NCI-H2029 (cell line): Measurements from ENCODE around the gene TNFAIP8.

Experiments
- DNase-seq: peaks from one replicate; lab custom pipeline; 2025; lab: John Stamatoyannopoulos, UW

Gene TNFAIP8

DNA sequence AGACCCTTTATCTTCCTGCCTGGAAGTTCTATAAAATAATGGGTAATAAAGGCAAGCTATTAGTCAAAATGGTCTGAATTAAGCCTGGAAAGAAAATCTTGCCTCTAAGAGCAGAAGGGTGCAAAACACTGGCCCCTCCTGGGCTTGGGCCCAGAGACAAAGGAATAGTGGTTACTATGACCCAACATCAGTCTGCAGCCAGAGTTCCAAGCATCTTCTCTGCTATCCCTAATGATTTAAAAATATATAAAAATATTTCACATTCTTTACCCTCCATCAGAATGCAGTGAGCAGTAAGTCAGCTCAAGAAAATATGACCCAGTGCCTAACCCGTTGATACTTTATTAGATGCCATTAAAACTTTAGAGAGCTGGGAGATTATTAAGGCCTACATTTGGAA is 14.7 kb downstream of the TNFAIP8 start:
- no peak for DNase-seq

DNA sequence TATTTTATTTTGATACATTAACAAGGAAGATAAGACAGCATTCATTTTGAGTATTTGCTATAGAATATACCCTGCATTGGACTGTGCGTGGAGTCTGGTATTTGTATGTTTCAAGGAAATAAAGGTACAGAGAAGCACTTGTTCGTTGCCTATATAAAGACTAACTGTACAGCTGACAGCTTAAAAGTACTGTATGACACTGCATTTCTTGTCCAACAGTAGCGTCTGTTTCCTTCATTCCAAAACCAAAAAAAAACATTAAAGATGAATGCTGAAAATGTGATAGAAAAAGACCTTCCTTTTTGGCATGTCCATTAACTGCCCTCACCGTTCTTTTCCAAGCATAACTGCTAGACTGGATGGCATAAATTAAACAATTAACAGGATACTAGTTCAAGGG is 15.3 kb downstream of the TNFAIP8 start:
- DNase-seq, result no peak

DNA sequence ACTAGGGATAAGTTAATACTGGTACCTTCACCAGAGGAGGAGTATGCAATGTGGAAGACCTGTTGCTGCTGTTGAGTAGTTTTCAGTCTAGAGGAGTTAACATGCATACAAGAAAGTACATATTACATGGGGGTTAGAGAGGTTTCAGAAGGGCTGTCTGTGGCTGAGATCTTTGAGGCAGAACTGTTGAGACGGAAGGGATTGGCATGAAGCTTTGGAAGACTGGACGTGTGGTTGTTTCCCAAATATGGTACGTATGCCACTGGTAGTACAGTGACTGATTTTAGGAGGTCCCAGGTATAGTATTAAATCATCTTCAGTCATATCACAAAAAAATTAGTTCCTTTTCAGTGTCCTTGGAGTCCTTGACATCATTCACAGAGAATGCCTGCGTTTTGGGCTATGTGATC is 17.6 kb downstream of the TNFAIP8 start:
- no peak for DNase-seq

DNA sequence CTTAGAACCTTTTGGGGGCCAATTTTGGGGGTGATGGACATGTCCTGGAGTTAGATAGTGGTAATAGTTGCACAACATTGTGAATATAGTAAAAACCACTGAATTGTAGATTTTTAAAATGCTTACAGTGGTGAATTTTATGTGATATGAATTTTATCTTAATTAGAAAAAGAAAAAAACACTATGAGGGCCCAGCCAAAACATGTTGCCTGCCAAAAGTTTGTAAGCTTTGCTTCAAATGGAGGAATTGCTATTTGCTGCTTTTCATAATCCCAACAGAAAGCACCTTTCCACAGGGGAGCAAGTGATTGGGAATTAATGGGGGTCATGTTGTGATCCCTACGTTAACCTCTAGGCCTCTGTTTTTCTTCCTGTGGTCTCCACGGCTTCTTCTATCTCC is 19.1 kb downstream of the TNFAIP8 start:
- no peak for DNase-seq

DNA sequence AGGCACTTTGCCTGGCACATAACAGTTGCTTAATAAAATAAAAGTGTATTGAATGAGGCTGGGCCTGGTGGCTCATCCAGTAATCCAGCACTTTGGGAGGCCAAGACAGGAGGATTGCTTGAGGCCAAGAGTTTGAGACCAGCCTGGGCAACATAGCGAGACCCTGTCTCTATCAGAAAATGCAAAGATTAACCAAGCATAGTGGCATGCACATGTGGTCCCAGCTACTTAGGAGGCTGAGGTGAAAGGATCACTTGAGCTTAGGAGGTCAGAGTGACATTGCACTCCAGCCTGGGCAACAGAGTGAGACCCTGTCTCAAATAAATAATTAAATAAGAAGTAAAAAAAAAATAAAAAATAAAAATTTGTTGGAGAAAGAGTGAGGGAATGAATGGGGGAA is 21.2 kb downstream of the TNFAIP8 start:
- no peak for DNase-seq

DNA sequence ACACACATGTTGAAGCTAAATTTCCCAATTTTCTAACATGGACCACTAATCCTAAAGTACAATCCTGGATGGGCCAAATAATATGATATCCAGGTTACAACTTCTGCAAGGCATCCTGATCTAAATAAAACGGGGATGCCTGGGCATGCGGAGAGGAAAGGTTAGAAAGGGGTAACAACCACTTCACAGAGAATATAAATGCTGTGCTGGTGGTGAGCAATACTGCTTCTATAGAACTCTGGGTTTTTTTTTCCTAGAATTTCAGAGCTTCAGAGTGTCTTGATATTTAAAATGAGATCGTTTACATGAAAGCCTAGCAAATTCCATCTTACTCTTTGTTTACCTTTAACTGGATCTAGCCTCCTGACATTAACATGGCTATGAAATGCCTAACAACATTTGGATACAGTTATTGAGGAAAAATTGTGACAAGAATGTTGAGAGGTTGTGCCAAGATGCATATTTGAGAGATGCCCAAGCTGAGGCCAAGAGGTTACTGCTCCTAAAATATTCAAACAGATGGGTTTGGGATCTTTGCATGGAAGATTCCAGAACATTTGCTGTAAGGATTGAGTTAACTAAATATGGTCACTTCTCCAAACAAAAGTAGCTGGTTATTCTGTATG is 22.4 kb downstream of the TNFAIP8 start:
- DNase-seq, result no peak

DNA sequence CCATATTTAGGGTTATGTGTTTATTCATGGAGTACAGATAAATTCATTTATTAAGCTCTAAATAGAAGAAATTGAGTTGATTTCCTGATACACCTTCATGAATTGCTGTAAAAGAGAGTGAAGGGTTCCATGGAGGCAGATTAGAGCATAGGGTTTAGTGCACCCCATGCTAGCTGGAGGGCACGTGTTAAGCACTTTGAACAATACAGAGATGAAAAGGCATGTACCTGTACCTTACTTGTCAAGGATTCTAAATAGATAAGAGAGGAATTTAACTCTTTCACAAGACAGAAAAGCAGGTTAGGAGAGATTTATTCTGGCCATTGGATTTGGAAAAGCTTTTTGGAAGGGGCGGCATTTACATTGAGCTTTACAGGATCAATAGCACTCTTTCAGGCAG is 23.3 kb downstream of the TNFAIP8 start:
- DNase-seq, result no peak

DNA sequence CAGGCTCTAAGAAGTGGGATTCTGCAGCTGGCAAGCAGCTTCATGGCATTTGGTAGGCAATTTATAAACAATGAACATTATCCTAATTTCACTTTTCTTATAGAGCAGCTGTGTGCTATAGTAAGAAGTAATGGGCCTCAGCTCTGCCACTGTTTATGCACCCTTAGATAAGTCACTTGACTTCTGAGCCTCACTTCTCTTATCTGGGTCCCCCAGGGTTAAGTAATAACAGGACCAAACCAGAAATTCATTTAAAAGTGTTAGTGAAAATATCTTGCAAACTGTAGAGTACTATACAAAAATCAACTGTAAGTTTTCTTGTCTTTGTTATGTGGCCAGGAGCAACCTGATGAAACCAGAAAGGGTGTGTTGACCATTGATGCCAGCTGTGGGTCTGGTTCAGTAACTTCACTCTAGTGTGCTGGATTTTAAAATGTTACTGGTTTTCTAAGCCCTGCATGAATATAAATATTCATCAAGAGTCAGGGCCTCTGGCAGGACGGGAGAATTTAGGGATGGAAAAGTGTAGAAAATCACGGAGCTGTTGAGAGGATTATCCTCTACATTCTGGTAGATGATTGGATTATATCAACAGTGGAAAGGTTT is 24.2 kb downstream of the TNFAIP8 start:
- no peak for DNase-seq

DNA sequence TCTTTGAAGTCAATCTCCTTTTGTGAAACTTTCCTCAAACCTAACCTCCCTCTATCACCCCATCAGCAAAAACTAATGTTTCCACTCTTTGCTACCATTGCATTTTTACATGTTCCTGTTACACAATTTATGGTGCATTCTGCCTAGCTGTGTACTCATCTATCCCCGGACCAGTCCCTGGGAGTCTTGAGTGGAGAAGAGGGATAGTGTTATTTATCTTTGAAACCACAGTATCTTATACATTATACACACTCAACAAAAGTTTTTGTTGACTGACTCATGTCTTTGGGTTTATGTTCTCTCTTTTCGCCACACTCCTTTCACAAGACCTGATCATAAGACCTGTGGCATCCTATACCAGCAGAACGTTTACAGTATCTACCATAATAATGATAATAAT is 26.4 kb downstream of the TNFAIP8 start:
- no peak for DNase-seq

DNA sequence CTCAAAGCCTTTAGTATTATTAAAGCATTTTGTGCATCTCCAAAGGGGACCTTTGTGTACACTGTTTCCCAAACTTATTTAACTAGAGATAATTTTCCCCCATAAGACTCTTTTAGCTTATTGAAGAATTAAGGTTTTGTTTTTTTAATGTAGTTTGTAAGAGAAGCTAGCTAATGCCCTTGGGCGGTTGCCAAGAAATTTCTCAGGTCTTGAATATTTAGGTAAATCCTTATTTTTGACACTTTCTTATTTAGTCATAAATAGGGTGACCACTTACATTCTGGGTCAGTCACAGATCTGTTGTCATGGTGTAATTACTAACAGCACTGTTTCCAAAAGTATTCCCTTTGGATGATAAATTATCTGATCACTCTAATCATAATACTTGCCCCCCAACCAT is 27.2 kb downstream of the TNFAIP8 start:
- no peak for DNase-seq

DNA sequence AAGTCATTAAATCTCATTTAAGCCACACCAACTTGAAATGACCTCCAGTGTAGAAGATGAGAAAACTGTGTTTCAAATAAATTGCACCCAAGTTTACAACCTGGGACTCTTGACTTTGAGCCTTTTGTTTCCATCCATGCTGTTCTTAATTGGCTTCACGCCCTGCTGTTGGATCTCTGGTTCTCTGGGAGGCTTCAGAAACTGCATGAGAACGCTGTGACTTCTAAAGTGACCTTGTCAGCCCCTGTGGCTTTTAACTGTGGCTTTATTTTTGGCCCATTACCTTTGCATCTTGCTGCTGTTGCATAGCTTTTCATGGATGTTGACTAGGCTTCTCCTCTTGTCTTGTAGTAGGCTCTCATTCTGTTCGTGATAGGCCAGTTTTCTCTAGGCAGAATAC is 29.3 kb downstream of the TNFAIP8 start:
- no peak for DNase-seq

DNA sequence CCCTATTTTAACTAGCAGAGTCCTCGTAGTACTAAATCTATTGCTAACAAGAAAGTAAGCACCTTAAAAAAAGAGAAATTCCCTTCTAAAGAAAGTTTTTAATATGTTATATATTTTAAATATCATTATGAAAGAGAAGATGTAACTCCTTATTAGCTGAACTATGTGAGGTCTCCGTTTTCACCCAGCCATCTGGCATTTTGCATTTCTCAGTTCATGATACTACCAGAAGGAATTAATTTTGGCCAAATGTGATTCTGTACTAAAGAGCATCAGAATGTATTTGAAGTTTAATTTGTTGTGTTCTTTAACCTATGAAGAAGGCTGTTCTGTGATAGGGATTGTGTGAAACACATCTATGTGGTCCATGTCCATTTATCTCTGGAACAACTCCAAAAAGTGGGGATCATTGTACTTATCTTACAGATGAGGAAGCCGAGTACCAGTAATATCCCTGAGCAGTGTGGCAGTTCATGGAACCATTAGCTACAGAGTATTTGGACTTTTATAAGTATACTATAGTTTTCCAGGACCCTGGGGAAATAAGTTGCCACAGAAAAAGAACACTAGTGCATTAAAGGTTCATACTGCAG is 29.8 kb downstream of the TNFAIP8 start:
- no peak for DNase-seq

DNA sequence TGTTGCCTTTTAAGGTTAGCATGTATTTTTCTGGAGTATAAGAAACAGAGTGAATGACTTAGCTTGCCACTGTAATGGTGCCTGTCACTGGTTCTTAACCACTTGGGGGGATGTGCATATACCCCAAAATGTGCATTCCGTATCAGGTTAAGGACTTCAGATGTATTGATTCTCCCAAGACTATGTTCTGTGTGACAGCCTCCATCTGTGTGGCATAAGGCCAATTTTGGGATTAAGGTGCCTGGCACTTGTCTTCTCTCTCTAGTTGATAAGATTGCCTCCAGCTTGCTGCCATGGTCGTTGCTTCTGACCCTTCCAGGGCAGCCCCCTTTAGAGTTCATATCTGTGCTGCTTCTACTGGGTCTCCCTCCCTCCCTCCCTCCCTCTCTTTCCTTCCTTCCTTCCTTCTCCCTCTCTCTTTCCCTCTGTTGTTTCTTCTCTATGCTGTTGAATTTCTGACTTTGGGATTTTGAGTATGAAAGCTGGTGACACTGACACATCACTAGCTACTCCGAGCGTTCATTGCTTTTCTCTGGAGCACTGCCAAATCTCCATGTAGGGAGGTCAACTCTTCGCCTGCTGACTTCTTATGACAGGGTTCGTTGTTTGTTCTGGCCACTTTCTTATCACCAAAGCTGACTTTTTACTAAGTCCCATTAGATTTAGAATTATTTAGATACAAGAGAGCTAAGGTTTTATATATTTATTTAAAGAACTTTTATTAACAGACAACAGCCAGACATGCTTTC is 31.0 kb downstream of the TNFAIP8 start:
- no peak for DNase-seq

DNA sequence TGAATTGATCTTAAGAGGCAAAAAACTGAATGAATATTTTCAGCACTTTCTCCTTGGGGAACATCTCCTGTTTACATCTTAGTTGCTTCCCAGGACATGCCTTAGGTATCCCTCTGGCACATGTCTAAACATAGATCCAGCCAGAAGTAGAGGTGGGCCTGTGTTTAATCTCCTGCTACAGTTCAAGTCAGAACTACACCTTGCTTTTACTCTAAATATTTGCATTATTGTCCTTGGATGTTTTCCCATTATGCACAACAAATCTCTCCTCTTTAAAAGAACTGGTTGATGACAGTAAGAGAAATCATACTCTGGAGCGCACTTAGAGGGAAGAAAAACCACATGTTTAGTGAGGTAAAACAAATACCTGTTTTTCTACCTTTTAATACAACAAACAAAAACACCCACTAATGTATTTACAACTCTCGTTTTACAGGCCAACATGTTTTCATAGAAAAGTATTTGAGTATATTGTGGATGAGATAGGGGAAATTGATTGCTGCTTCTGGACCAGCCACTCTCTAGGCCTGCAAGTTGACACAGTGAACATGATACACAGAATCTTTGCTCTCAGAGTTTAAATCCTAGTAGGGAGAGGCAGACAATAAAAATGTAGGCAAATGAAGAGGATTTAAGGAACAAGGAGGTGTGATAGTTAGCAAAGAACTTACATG is 32.3 kb downstream of the TNFAIP8 start:
- no peak for DNase-seq

DNA sequence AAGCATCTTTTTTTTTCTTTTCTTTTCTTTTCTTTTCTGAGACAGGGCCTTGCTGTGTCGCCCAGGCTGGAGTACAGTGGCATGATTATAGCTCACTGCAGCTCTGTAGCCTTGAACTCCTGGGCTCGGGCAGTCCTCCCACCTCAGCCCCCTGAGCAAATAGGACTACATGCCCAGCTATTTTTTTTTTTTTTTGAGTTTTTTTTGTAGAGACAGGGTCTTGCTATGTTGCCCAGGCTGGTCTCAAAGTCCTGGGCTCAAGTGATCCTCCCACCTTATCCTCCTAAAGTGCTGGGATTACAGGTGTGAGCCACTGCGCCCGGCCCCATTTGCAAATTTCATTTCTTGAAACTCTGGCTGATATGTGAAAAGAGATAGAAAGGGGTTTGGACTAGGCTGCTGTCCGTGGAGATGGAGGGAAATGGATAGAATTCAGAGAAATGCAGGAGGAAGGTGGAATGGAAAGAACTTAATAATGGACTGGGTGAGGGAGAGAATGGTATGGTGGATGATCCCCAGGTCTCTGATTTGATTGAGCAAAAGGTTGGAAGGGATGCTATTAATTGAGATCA is 32.9 kb downstream of the TNFAIP8 start:
- DNase-seq, result no peak

DNA sequence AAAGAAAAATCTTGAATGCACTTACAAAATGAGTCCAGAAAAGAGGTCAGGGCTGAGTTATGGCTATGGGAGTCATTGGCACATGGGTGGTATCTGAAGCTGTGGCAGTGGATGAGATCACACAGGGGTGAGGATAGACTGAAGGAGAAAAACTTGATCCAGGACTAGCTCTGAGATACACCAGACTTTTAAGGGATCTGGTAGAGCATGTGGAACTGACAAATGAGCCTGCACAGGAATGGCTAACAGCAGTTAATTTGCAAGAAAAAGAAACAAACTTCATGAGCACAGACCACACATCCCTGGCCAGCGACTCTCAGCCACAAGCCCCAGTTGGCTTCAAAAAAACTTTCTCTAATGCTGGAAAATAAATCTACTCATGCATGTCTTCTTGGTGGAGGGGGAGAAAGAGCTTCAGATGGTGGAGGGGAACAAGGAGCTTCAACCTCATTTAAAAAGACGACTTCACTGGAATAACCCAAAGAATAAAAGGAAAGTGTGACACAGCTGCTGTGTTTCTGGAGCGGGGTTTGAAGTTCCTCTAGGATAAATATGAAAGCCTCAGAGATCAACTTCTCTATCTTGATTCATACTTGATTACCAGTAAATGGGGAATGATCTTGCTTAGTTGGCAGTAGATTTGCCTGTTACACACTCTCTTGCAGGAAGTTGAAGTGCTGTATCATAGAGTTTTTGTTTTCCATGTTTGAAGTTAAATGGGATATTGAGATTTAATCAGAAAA is 33.6 kb downstream of the TNFAIP8 start:
- DNase-seq, result no peak

DNA sequence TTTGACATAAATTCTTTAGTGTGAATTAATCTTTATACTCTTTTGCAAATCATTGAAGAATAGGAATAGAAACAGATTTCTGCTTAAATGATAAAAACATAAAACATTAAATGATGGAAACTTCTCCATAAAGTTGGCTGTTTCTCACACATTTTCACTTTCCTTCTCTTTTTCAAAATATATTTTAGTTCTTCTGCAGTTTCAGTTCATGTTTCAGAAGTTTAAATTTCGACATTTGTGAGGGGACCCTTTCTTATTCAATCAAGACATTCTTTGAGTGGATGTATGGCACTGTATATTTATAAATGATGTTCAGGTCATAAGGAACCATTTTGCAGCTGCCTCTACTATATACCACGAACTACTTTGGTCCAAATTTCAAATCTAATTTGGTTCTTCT is 34.6 kb downstream of the TNFAIP8 start:
- no peak for DNase-seq

DNA sequence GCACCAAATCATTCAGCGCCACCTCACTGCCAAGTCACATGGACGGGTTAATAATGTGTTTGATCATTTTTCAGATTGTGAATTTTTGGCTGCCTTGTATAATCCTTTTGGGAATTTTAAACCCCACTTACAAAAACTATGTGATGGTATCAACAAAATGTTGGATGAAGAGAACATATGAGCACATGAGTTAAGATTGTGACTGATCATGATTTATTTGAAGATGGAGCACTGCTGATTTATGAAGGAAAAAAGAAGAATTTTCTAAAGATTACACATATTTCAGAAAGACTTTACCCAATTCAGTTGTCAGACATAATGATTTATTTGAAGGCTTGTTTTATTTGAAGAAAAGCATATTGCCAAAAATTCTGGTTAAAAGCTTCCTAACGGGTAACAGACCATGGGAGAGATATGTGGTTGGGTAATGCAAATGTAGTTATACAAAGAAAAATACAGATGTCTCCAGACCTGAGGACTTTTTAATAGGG is 37.4 kb downstream of the TNFAIP8 start:
- DNase-seq, result no peak

DNA sequence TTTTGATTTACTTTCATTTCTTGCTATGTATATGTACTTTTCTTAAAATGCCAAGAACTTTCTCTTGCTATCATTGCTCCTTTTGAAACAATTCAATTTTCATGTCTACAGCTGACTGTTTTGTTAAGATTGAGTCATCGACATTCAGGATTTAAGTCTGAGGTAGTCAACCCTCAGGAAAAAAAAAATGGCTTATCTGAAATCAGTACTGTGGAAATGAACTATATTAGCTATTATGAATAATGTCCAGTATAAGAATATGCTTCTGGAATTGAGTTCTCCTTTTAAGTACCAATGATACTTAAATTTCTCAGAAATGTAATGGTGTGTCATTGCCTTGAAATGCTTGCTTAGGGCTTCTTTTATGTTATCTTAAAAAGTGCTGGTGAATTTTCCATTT is 37.9 kb downstream of the TNFAIP8 start:
- DNase-seq, result no peak

DNA sequence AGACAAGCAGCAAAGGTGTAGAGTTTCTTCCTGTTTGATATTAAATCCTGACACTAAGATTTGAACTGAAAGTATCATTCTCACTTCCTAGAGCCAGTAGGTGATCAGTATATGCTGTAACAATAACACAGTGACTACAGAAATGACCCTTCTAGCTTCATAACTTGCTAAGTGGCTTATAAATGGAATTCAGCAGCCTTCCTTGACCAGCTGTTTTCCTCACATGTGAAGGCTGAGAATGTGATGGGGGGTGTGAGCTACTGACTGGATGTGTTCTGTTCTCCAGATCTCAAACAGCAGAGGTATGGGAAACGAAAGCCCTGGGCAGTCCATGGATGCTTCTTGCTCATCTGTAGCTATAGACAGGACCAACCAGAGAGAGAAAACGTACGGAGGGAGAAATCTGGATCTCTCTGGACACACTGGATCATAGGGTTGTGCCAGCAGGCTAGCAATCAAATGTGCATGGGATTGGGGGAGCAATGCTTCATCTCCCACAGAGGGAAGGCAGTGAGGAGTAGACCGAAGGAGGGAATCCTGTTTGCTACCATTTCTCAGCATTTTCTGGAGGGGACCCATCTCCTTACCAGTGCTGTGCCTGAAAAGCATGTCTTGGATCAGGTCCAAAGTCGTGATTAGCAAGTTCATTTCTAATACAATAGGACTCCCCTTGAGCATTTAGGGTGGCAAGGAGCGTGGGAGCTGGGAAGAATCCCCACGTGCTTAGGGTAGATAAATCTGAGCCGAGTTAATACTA is 39.4 kb downstream of the TNFAIP8 start:
- no peak for DNase-seq
